H1 (cell line): Measurements from ENCODE around the gene CDR2L. TPM values are rescaled to one million over a fixed set of nuclear protein-coding genes. Genes with fewer than 3 reads are reported as not detected.

Experiments
- CTCF ChIA-PET: fragments of 300-600 bp; sonication (Branson Sonifier 250); formaldehyde crosslinking; loops from one replicate; lab custom pipeline; 2021; ENCODE audit not compliant: partially characterized antibody; lab: Charles Lee
- POLR2A ChIA-PET: fragments of 300-600 bp; sonication (Branson Sonifier 250); formaldehyde crosslinking; loops from one replicate; lab custom pipeline; 2021; ENCODE audit warnings: inconsistent platforms; ENCODE audit not compliant: partially characterized antibody; lab: Charles Lee
- DNase-seq, 2 experiments: peaks; one replicate each; pipeline versions ENCODE4 v3.0.0 to v3.0.0-alpha.2; 2010 to 2022; ENCODE audit warnings: low spot score in 2 of 2, low read depth in 1 of 2, mixed read lengths in 1 of 2
- FAIRE-seq: peaks from 2 replicates; lab custom pipeline; 2011; peaks lifted over from hg19 to GRCh38; lab: Jason Lieb, UNC
- H2AFZ ChIP-seq: 2 replicates; pipeline ENCODE4 v1.8.1; 2012; ENCODE audit warnings: low read length, inconsistent platforms
- H2AK5ac ChIP-seq: 2 replicates; pipeline ENCODE4 v1.6.1; 2013; ENCODE audit warnings: low read depth, low read length
- H2BK120ac ChIP-seq: replicated peaks from 2 replicates; pipeline ENCODE3; 2013; ENCODE audit warnings: low read depth, low read length, inconsistent platforms
- H2BK12ac ChIP-seq: 2 replicates; pipeline ENCODE4 v1.6.1; 2013; ENCODE audit warnings: low read depth, low read length
- H2BK15ac ChIP-seq: 2 replicates; pipeline ENCODE4 v1.6.1; 2013; ENCODE audit warnings: low read length
- H2BK20ac ChIP-seq: 2 replicates; pipeline ENCODE4 v1.6.1; 2013; ENCODE audit warnings: low read length
- H2BK5ac ChIP-seq: 2 replicates; pipeline ENCODE4 v1.6.1; 2013; ENCODE audit warnings: low read depth, low read length
- H3K14ac ChIP-seq: 2 replicates; pipeline ENCODE4 v1.6.1; 2013; ENCODE audit warnings: inconsistent platforms; ENCODE audit not compliant: insufficient read length
- H3K18ac ChIP-seq: 2 replicates; pipeline ENCODE4 v1.6.1; 2013; ENCODE audit warnings: low read length; ENCODE audit errors: extremely low read depth
- H3K23ac ChIP-seq: 2 replicates; pipeline ENCODE4 v1.6.1; 2013; ENCODE audit warnings: inconsistent platforms; ENCODE audit not compliant: insufficient read length
- H3K23me2 ChIP-seq: 2 replicates; pipeline ENCODE4 v1.6.1; 2013; ENCODE audit warnings: low read depth, low read length
- H3K27ac ChIP-seq: 2 replicates; pipeline ENCODE4 v1.6.1; 2011; ENCODE audit warnings: low read depth, low read length, inconsistent platforms
- H3K27me3 ChIP-seq, 4 experiments: replicated peaks in 1 of 4; 1 replicate in 1 of 4; 2 replicates in 3 of 4; pipeline versions ENCODE4 v1.6.1 to v1.8.1; 2011 to 2013; ENCODE audit warnings: low read length in 3 of 4, mild to moderate bottlenecking in 3 of 4, inconsistent platforms in 2 of 4, mixed read lengths in 2 of 4, moderate library complexity in 1 of 4; ENCODE audit not compliant: control insufficient read depth in 3 of 4, insufficient read depth in 3 of 4; ENCODE audit errors: extremely low read depth in 1 of 4
- H3K36me3 ChIP-seq, 4 experiments: 2 replicates each; pipeline versions ENCODE4 v1.6.1 to v1.8.1; 2011 to 2013; ENCODE audit warnings: mild to moderate bottlenecking in 4 of 4, low read length in 3 of 4, moderate library complexity in 2 of 4, control low read depth in 1 of 4, inconsistent platforms in 1 of 4; ENCODE audit not compliant: insufficient read depth in 4 of 4, control insufficient read depth in 2 of 4
- H3K4ac ChIP-seq: replicated peaks from 2 replicates; pipeline ENCODE3; 2013; ENCODE audit warnings: low read length, low read depth, mixed read lengths, inconsistent platforms; ENCODE audit not compliant: insufficient read length
- H3K4me1 ChIP-seq, 4 experiments: replicated peaks in 1 of 4; 1 replicate in 1 of 4; 2 replicates in 3 of 4; pipeline versions ENCODE4 v1.6.1 to v1.8.1; 2011 to 2013; ENCODE audit warnings: low read length in 3 of 4, inconsistent platforms in 2 of 4, mixed read lengths in 1 of 4; ENCODE audit not compliant: insufficient read depth in 4 of 4, control insufficient read depth in 3 of 4
- H3K4me2 ChIP-seq, 2 experiments: 2 replicates each; pipeline versions ENCODE4 v1.6.1 to v1.8.1; 2011 to 2013; ENCODE audit warnings: low read depth in 2 of 2, low read length in 2 of 2, control low read depth in 1 of 2, inconsistent platforms in 1 of 2, mild to moderate bottlenecking in 1 of 2; ENCODE audit not compliant: insufficient read depth in 1 of 2
- H3K4me3 ChIP-seq, 4 experiments: fragments of 200-600, 300-600 bp in 1 of 4; sonication (generic), shearing (Covaris generic), sonication (Bioruptor Twin) in 1 of 4; 2 replicates each; pipeline versions ENCODE4 v1.5.1 to v1.8.1; 2011 to 2016; ENCODE audit warnings: low read length in 4 of 4, low read depth in 3 of 4, control low read depth in 2 of 4, inconsistent platforms in 2 of 4, mild to moderate bottlenecking in 2 of 4, mixed read lengths in 1 of 4, moderate library complexity in 1 of 4; ENCODE audit not compliant: insufficient read depth in 2 of 4; ENCODE audit errors: extremely low read depth in 1 of 4
- H3K56ac ChIP-seq: replicated peaks from 2 replicates; pipeline ENCODE3; 2013; ENCODE audit warnings: low read depth, mild to moderate bottlenecking, mixed read lengths, low read length, inconsistent platforms; ENCODE audit not compliant: insufficient read length
- H3K79me1 ChIP-seq: 2 replicates; pipeline ENCODE4 v1.6.1; 2013; ENCODE audit warnings: low read depth, low read length, control low read depth
- H3K79me2 ChIP-seq, 2 experiments: 2 replicates each; pipeline versions ENCODE4 v1.6.1 to v1.8.1; 2012 to 2013; ENCODE audit warnings: low read length in 2 of 2, mild to moderate bottlenecking in 2 of 2, inconsistent platforms in 1 of 2; ENCODE audit not compliant: insufficient read depth in 2 of 2, control insufficient read depth in 1 of 2
- H3K9ac ChIP-seq, 4 experiments: replicated peaks in 1 of 4; 1 replicate in 1 of 4; 2 replicates in 3 of 4; pipeline versions ENCODE4 v1.6.1 to v1.8.1; 2011 to 2013; ENCODE audit warnings: low read depth in 3 of 4, low read length in 3 of 4, control low read depth in 2 of 4, mild to moderate bottlenecking in 2 of 4, moderate library complexity in 2 of 4, inconsistent platforms in 1 of 4; ENCODE audit errors: extremely low read depth in 1 of 4
- H3K9me3 ChIP-seq, 2 experiments: 2 replicates each; pipeline versions ENCODE4 v1.6.1 to v1.8.1; 2012 to 2013; ENCODE audit warnings: mild to moderate bottlenecking in 2 of 2, moderate library complexity in 2 of 2, control low read depth in 1 of 2, inconsistent platforms in 1 of 2, low read depth in 1 of 2, low read length in 1 of 2, mixed read lengths in 1 of 2; ENCODE audit not compliant: insufficient read depth in 2 of 2
- H4K20me1 ChIP-seq, 2 experiments: replicated peaks in 1 of 2; 2 replicates each; pipeline versions ENCODE3 to v1.8.1; 2011 to 2013; ENCODE audit warnings: inconsistent platforms in 2 of 2, low read length in 2 of 2, mild to moderate bottlenecking in 1 of 2; ENCODE audit not compliant: insufficient read depth in 2 of 2, control insufficient read depth in 1 of 2
- H4K5ac ChIP-seq: 2 replicates; pipeline ENCODE4 v1.6.1; 2013; ENCODE audit warnings: low read length, low read depth, mixed read lengths, inconsistent platforms; ENCODE audit not compliant: insufficient read length
- H4K8ac ChIP-seq: 2 replicates; pipeline ENCODE4 v1.8.0; 2013; ENCODE audit warnings: mild to moderate bottlenecking, moderate library complexity, low read length, inconsistent platforms; ENCODE audit not compliant: insufficient read depth; ENCODE audit errors: extremely low read depth
- H4K91ac ChIP-seq: replicated peaks from 2 replicates; pipeline ENCODE3; 2013; ENCODE audit warnings: low read length, mixed read lengths, inconsistent platforms; ENCODE audit not compliant: insufficient read length
- CBX5 ChIP-seq: fragments of 300-800, 300-1000 bp; sonication (generic); IDR thresholded peaks from 2 replicates; pipeline ENCODE4 v1.7.1; 2016; ENCODE audit warnings: antibody characterized with exemption, low read length, low read depth
- CHD1 ChIP-seq: IDR thresholded peaks from 2 replicates; pipeline ENCODE4 v1.6.1; 2012; ENCODE audit warnings: low read depth, low read length, improper control_type of control experiment
- CHD2 ChIP-seq: IDR thresholded peaks from 2 replicates; pipeline ENCODE4 v1.6.1; 2012; ENCODE audit warnings: low read length, improper control_type of control experiment
- E2F6 ChIP-seq: IDR thresholded peaks from 2 replicates; pipeline ENCODE4 v1.6.1; 2012; ENCODE audit warnings: inconsistent platforms
- GABPA ChIP-seq: IDR thresholded peaks from 2 replicates; pipeline ENCODE4 v1.6.1; 2011; ENCODE audit warnings: mild to moderate bottlenecking, low read length, moderate library complexity, borderline replicate concordance; ENCODE audit not compliant: insufficient read depth
- JUN ChIP-seq: IDR thresholded peaks from 2 replicates; pipeline ENCODE4 v1.6.1; 2011; ENCODE audit warnings: low read depth, mild to moderate bottlenecking, improper control_type of control experiment, low read length
- KDM1A ChIP-seq: fragments of 200-600, 300-600 bp; sonication (generic); IDR thresholded peaks from 2 replicates; pipeline ENCODE4 v1.7.1; 2016; ENCODE audit warnings: mild to moderate bottlenecking, low read length, borderline replicate concordance
- POLR2AphosphoS5 ChIP-seq: IDR thresholded peaks from 2 replicates; pipeline ENCODE4 v1.6.1; 2011; ENCODE audit warnings: low read depth, low read length
- RAD21 ChIP-seq, 2 experiments: IDR thresholded peaks in 1 of 2; conservative IDR thresholded peaks in 1 of 2; 2 replicates each; pipeline ENCODE4 v1.6.1; 2011; ENCODE audit warnings: low read depth in 2 of 2, low read length in 2 of 2, improper control_type of control experiment in 1 of 2, inconsistent platforms in 1 of 2, mild to moderate bottlenecking in 1 of 2, moderate library complexity in 1 of 2
- RBBP5 ChIP-seq: IDR thresholded peaks from 2 replicates; pipeline ENCODE4 v1.7.1; 2012; ENCODE audit warnings: low read depth, mild to moderate bottlenecking, inconsistent platforms, low read length, moderate library complexity, borderline replicate concordance
- RFX5 ChIP-seq: IDR thresholded peaks from 2 replicates; pipeline ENCODE4 v1.6.1; 2011; ENCODE audit warnings: low read depth, low read length, improper control_type of control experiment, borderline replicate concordance
- SIRT6 ChIP-seq: IDR thresholded peaks from one replicate; pipeline ENCODE4 v1.7.1; 2012; ENCODE audit warnings: low read length, inconsistent platforms
- SP1 ChIP-seq: IDR thresholded peaks from 2 replicates; pipeline ENCODE4 v1.6.1; 2011; ENCODE audit warnings: low read depth, low read length
- SP2 ChIP-seq: IDR thresholded peaks from 2 replicates; pipeline ENCODE4 v1.6.1; 2012; ENCODE audit warnings: mild to moderate bottlenecking, low read length, inconsistent platforms
- WGBS, 2 experiments: shearing (Covaris generic) in 1 of 2; methylation state at CpG; one replicate each; pipeline versions ENCODE4 v1.1.6 to v1.1.7; 2013 to 2015; ENCODE audit warnings: low lambda C conversion rate in 2 of 2, mixed read lengths in 2 of 2, inconsistent platforms in 1 of 2, low coverage in 1 of 2, missing lambda C conversion rate in 1 of 2; ENCODE audit not compliant: insufficient replicate concordance in 2 of 2, insufficient coverage in 1 of 2, insufficient read length in 1 of 2; ENCODE audit errors: extremely low coverage in 1 of 2, missing lambda C conversion rate in 1 of 2; 5-methylcytosine and 5-hydroxymethylcytosine counted together
- polyA plus RNA-seq, 7 experiments: library from polyadenylated mRNA; depleted of rRNA in 3 of 7; stranded (reverse) in 5 of 7; unstranded in 2 of 7; fragments of >200 nt in 5 of 7; fragments of 200-250 nt in 2 of 7; gene quantifications; 1 replicate in 5 of 7; 2 replicates in 1 of 7; 4 replicates in 1 of 7; pipeline versions ENCODE4 v1.2.1 to v1.2.3, GENCODE V29; 2011 to 2013; ENCODE audit warnings: missing spikeins in 2 of 7, mixed read lengths in 2 of 7
- total RNA-seq: library from RNA; stranded (reverse); fragmentation: NEBNext Ultra II Directional; extraction: Animal tissue kit (Norgen Biotek cat#: 25700); gene quantifications from 2 replicates; pipeline ENCODE4 v1.2.1, GENCODE V29; 2021

CDR2L gene
- total and polyA plus RNA-seq, 2 of the 8 experiments (the other 6 are each of a cell fraction or from before 2014, with no cell fraction given), result 20.4 to 38.1 TPM

- peaks cover 10% of the 10 kb centered on the region; the same call in 1 of the 2 replicates for H3K23me2 ChIP-seq
- POLR2A ChIA-PET, result interaction anchor here (1.2 to 6.5 kb wide), 3 partner anchors 23 to 59 kb away, joined by 3 to 48 read pairs (median 4); partner anchors contain the start of gene MRPL58
- H3K27ac ChIP-seq, result no peak overlapping the region
- no peak overlapping the region for H3K23ac ChIP-seq
- no peak overlapping the region for H2BK120ac ChIP-seq
- no peak overlapping the region for H4K5ac ChIP-seq
- no peak overlapping the region for H3K4me2 ChIP-seq
- H3K14ac ChIP-seq, result no peak overlapping the region
- DNase-seq, result no peak
- H2BK15ac ChIP-seq, result no peak overlapping the region
- H3K36me3 ChIP-seq, result no peaks in the 10 kb centered on the region
- H2AFZ ChIP-seq, result no peak overlapping the region
- H3K79me2 ChIP-seq, result no peaks in the 10 kb centered on the region
- no peaks in the 10 kb centered on the region for H4K20me1 ChIP-seq
- H4K8ac ChIP-seq, result no peak overlapping the region
- peaks cover 0 to 6% (median under 1%) of the 10 kb centered on the region in 4 experiments; a peak in 3 of 7 replicates for H3K4me1 ChIP-seq
- no peaks in the 10 kb centered on the region for H3K9me3 ChIP-seq
- no peak overlapping the region for H2AK5ac ChIP-seq
- H3K4ac ChIP-seq, result no peak overlapping the region
- no peak overlapping the region for H2BK5ac ChIP-seq
- TF ChIP-seq E2F6 (no peak), CHD2 (no peak), JUN (no peak), GABPA (no peak), CHD1 (no peak), CBX5 (no peak), RAD21 (IDR thresholded peaks at IDR 0.05 in 1 of 2, conservative IDR thresholded peaks at IDR 0.05 in 1 of 2; ENCODE audit: low read depth in 2 of 2, low read length in 2 of 2) (no peak), KDM1A (no peak), RFX5 (no peak), SIRT6 (no peak), RBBP5 (no peak), SP2 (no peak), POLR2AphosphoS5 (no peak), SP1 (no peak)
- TF ChIP-seq, all 59 proteins: peak for 0
- Histone ChIP-seq H3K56ac (no peak overlapping the region), H3K79me1 (no peaks in the 10 kb centered on the region), H3K9ac (no peak overlapping the region), H4K91ac (no peak overlapping the region), H2BK20ac (no peak overlapping the region), H2BK12ac (no peak overlapping the region), H3K27me3 (peaks cover 17 to 37% (median 34%) of the 10 kb centered on the region in 4 experiments), H3K18ac (no peak overlapping the region), H3K4me3 (no peak overlapping the region)
- FAIRE-seq, result no peak
- CTCF ChIA-PET, result interaction anchor here (0.6 to 5.8 kb wide), 4 partner anchors 13 to 36 kb away, joined by 3 to 30 read pairs (median 6); partner anchors contain the start of genes CDR2L and MRPL58
- WGBS, 2 experiments, result 86% methylated on average over 4 of the region's 4 CpGs; no CpG with 5 or more reads in 1 of the 2 experiments
These were observed 11.5 kb upstream of the CDR2L start for GRCh38 chr17:74975943-74976342.
